HepG2 (cell line): ENCODE measurements around the gene LANCL2. TPM values are rescaled to one million over a fixed set of nuclear protein-coding genes. Genes with fewer than 3 reads are reported as not detected.

Source experiments
- ATAC-seq: fragments of 200-7000 bp; cut with Tn5 transposase; 3 replicates; pipeline ENCODE4 v1.9.1; 2020; ENCODE audit warnings: mild to moderate bottlenecking, moderate library complexity
- BruUV-seq: library from RNA; stranded (reverse); fragments of 400-500 nt; replicated peaks from 2 replicates; lab custom pipeline; 2021; lab: Mats Ljungman, UMichigan
- CTCF ChIA-PET: fragments of 300-600 bp; formaldehyde crosslinking; extraction: SDS; loops from one replicate; lab custom pipeline; 2021; ENCODE audit warnings: low total read pairs, inconsistent platforms, low intra/inter-chr PET ratio; lab: Yijun Ruan, JAX
- POLR2A ChIA-PET: fragments of 350-600 bp; sonication (Branson Sonifier 250); formaldehyde crosslinking; loops from one replicate; lab custom pipeline; 2020; ENCODE audit warnings: antibody characterized with exemption, inconsistent platforms; lab: Yijun Ruan, JAX
- DNase-seq: peaks from one replicate; pipeline ENCODE4 v3.0.0-alpha.2; 2015; ENCODE audit warnings: low spot score
- FAIRE-seq: peaks from 3 replicates; lab custom pipeline; 2011; peaks lifted over from hg19 to GRCh38; lab: Jason Lieb, UNC
- H2AFZ ChIP-seq: one replicate; pipeline ENCODE4 v1.6.1; 2011; ENCODE audit warnings: low read length, inconsistent platforms
- H3K27ac ChIP-seq: fragments of 300-600 bp; 3 replicates; pipeline ENCODE4 v1.8.0; 2011; ENCODE audit warnings: mixed run types, mild to moderate bottlenecking, mixed read lengths, low read length, inconsistent platforms; ENCODE audit not compliant: insufficient read depth; ENCODE audit errors: extremely low read length
- H3K27me3 ChIP-seq, 2 experiments: fragments of 200-600 bp in 1 of 2; 2 replicates in 1 of 2; 3 replicates in 1 of 2; pipeline versions ENCODE4 v1.6.0 to v1.8.0; 2011; ENCODE audit warnings: low read length in 2 of 2, mild to moderate bottlenecking in 2 of 2, moderate library complexity in 2 of 2, inconsistent platforms in 1 of 2; ENCODE audit not compliant: insufficient read depth in 2 of 2, control insufficient read depth in 1 of 2
- H3K36me3 ChIP-seq, 2 experiments: fragments of 200-600 bp in 1 of 2; replicated peaks in 1 of 2; 2 replicates in 1 of 2; 3 replicates in 1 of 2; pipeline versions ENCODE4 v1.5.1 to v1.8.0; 2011; ENCODE audit warnings: low read length in 2 of 2, inconsistent platforms in 1 of 2; ENCODE audit not compliant: insufficient read depth in 2 of 2, control insufficient read depth in 1 of 2
- H3K4me1 ChIP-seq: 2 replicates; pipeline ENCODE4 v1.5.1; 2012; ENCODE audit warnings: low read length, inconsistent platforms; ENCODE audit not compliant: insufficient read depth
- H3K4me2 ChIP-seq: 2 replicates; pipeline ENCODE4 v1.6.0; 2011; ENCODE audit warnings: low read depth, low read length, inconsistent platforms
- H3K4me3 ChIP-seq, 3 experiments: fragments of 200-600 bp in 1 of 3; sonication (generic), shearing (Covaris generic) in 1 of 3; replicated peaks in 1 of 3; 2 replicates each; pipeline ENCODE4 v1.5.1; 2011 to 2016; ENCODE audit warnings: low read length in 3 of 3, inconsistent platforms in 2 of 3, low read depth in 2 of 3, mild to moderate bottlenecking in 2 of 3, control low read depth in 1 of 3, mixed read lengths in 1 of 3; ENCODE audit not compliant: insufficient read depth in 1 of 3
- H3K79me2 ChIP-seq: one replicate; pipeline ENCODE4 v1.6.1; 2011; ENCODE audit warnings: low read length, inconsistent platforms; ENCODE audit not compliant: insufficient read depth
- H3K9ac ChIP-seq: 2 replicates; pipeline ENCODE4 v1.6.0; 2011; ENCODE audit warnings: mild to moderate bottlenecking, low read depth, low read length, inconsistent platforms; ENCODE audit not compliant: insufficient read depth
- H3K9me3 ChIP-seq: 2 replicates; pipeline ENCODE4 v1.5.1; 2012; ENCODE audit warnings: mild to moderate bottlenecking, low read length
- H4K20me1 ChIP-seq: 2 replicates; pipeline ENCODE4 v1.6.0; 2011; ENCODE audit warnings: inconsistent platforms, mild to moderate bottlenecking, low read length, moderate library complexity; ENCODE audit not compliant: insufficient read depth
- AGO2 ChIP-seq: fragments of 200-400 bp; formaldehyde crosslinking; optimal IDR thresholded peaks from 2 replicates; pipeline ENCODE3; 2017; ENCODE audit warnings: mild to moderate bottlenecking, low read depth, low read length, moderate library complexity
- MAFF ChIP-seq: IDR thresholded peaks from 2 replicates; pipeline ENCODE4 v1.6.1; 2011; ENCODE audit warnings: low read depth, low read length, improper control_type of control experiment
- MAFK ChIP-seq, 2 experiments: IDR thresholded peaks in 1 of 2; conservative IDR thresholded peaks in 1 of 2; 2 replicates each; pipeline ENCODE4 v1.6.1; 2011; ENCODE audit warnings: improper control_type of control experiment in 2 of 2, low read length in 2 of 2
- ZNF672 ChIP-seq: sonication (generic); formaldehyde crosslinking; IDR thresholded peaks from 2 replicates; pipeline ENCODE4 v1.8.1; 2022; ENCODE audit warnings: missing genetic modification reagents
- ZSCAN9 ChIP-seq: IDR thresholded peaks from 2 replicates; pipeline ENCODE4 v1.6.1; 2016; ENCODE audit warnings: borderline replicate concordance
- WGBS: methylation state at CpG from one replicate; pipeline ENCODE4 v1.1.6; 2017; ENCODE audit warnings: low lambda C conversion rate; 5-methylcytosine and 5-hydroxymethylcytosine counted together
- in situ Hi-C: cut with HindIII; loops from 2 replicates; pipeline ENCODE4 v1.10.0; 2017; ENCODE audit warnings: low pct_unique_long_range_greater_than_20kb; ENCODE audit not compliant: extremely low pct_ligation_motif_present
- intact Hi-C: fragments of 100-400 bp; cut with micrococcal nuclease; formaldehyde crosslinking; loops from one replicate; pipeline ENCODE4 v1.10.0; 2022; ENCODE audit not compliant: unreplicated experiment
- polyA plus RNA-seq, 8 experiments: library from polyadenylated mRNA; depleted of rRNA in 3 of 8; stranded (reverse) in 7 of 8; unstranded in 1 of 8; fragments of >200 nt; fragmentation: Illumina TruSeq in 4 of 8; extraction: Trizol in 4 of 8; gene quantifications; 2 replicates each; pipeline versions ENCODE4 v1.2.1 to v1.2.3, GENCODE V29; 2011 to 2016; ENCODE audit warnings: low read depth in 4 of 8, missing spikeins in 1 of 8, mixed read lengths in 1 of 8; ENCODE audit not compliant: insufficient read depth in 1 of 8
- total RNA-seq, 5 experiments: library from RNA; depleted of rRNA; stranded (reverse); fragments of >200 nt; fragmentation: Illumina TruSeq; extraction: Trizol; gene quantifications; 2 replicates each; pipeline ENCODE4 v1.2.3, GENCODE V29; 2016; ENCODE audit warnings: low read depth in 1 of 5

LANCL2 gene
- total and polyA plus RNA-seq, 2 of the 13 experiments (the other 11 are each of a cell fraction or from before 2014, with no cell fraction given) = 10.0 to 13.8 TPM

- TF ChIP-seq MAFF = peak; percentile 72
- TF ChIP-seq MAFK (conservative IDR thresholded peaks at IDR 0.05 in 1 of 2, IDR thresholded peaks at IDR 0.05 in 1 of 2; ENCODE audit: low read length in 2 of 2) = peak; percentile 82 to 84
- TF ChIP-seq ZSCAN9 = no peak
- DNase-seq (no peak), FAIRE-seq (no peak), ATAC-seq (no peak)
- ChIA-PET CTCF (no interaction called here), POLR2A (no interaction called here)
- Histone ChIP-seq H2AFZ (no peak overlapping the region), H3K9ac (no peak overlapping the region), H3K4me3 (no peak overlapping the region), H3K27ac (no peak overlapping the region), H3K36me3 (no peaks in the 10 kb centered on the region), H3K27me3 (no peaks in the 10 kb centered on the region), H4K20me1 (no peaks in the 10 kb centered on the region), H3K4me1 (peaks cover 6% of the 10 kb centered on the region; the same call in 1 of the 2 replicates), H3K9me3 (no peaks in the 10 kb centered on the region), H3K4me2 (no peak overlapping the region), H3K79me2 (no peaks in the 10 kb centered on the region)
- in situ Hi-C loops = loop anchor here (10.0 kb wide), 1 partner anchor 157 kb away; no protein-coding TSS in a partner anchor
- intact Hi-C loops = no loop called here
- BruUV-seq = no TSS peak
- WGBS = 93% methylated on average over 13 of the region's 13 CpGs
Observed at GRCh38 chr7:55438085-55438756, 73.1 kb downstream of the LANCL2 start.

- no TSS peak for BruUV-seq
- Histone ChIP-seq H3K27ac (no peak overlapping the region), H4K20me1 (no peaks in the 10 kb centered on the region), H3K9me3 (no peaks in the 10 kb centered on the region), H3K9ac (no peak overlapping the region), H2AFZ (no peak overlapping the region), H3K27me3 (no peaks in the 10 kb centered on the region), H3K4me2 (no peak overlapping the region), H3K36me3 (no peaks in the 10 kb centered on the region), H3K4me1 (peaks cover 6% of the 10 kb centered on the region; the same call in 1 of the 2 replicates), H3K4me3 (no peak overlapping the region), H3K79me2 (no peaks in the 10 kb centered on the region)
- intact Hi-C loops = no loop called here
- in situ Hi-C loops = loop anchor here (10.0 kb wide), 1 partner anchor 156 kb away; no protein-coding TSS in a partner anchor
- 84% methylated on average over 17 of the region's 19 CpGs for WGBS
- ChIA-PET CTCF (no interaction called here), POLR2A (no interaction called here)
- ATAC-seq = peak; percentile 14; the same call in 1 of the 3 replicates
- TF ChIP-seq ZNF672 (no peak), AGO2 (peak; percentile 24)
- DNase-seq = no peak
- no peak for FAIRE-seq
Observed at GRCh38 chr7:55438757-55439525, 73.8 kb downstream of the LANCL2 start.
